Frontal cortex (tissue), 4 donors: ENCODE measurements around the gene FGD2. TPM values are rescaled to one million over a fixed set of nuclear protein-coding genes. Genes with fewer than 3 reads are reported as not detected.

Experiments
- DNase-seq, 2 donors: peaks; one replicate each; pipeline ENCODE4 v3.0.0; 2012; ENCODE audit warnings: low spot score in 2 of 2
- FAIRE-seq: peaks from 2 replicates; lab custom pipeline; 2012; peaks lifted over from hg19 to GRCh38; lab: Jason Lieb, UNC
- total RNA-seq: library from RNA; depleted of rRNA; stranded (reverse); fragments of >200 nt; gene quantifications from one replicate; pipeline ENCODE4 v1.2.3, GENCODE V29; 2014
- donor health status: control.
- donor health status: control.
- donor health status: control.

The FGD2 gene
- total RNA-seq, 1 donor from 2014 or later: 0.82 TPM

- DNase-seq (no peak), FAIRE-seq (no peak)
These were observed 34.3 kb upstream of the FGD2 start for GRCh38 chr6:36970892-36971842.

GRCh38 chr6:36971921-36972673 is 33.4 kb upstream of the FGD2 start:
- FAIRE-seq: no peak
- DNase-seq: no peak

GRCh38 chr6:36973190-36973589 is 32.3 kb upstream of the FGD2 start:
- FAIRE-seq (no peak), DNase-seq (no peak)

GRCh38 chr6:36973647-36974046 is 31.8 kb upstream of the FGD2 start:
- DNase-seq: no peak
- no peak for FAIRE-seq

DNA sequence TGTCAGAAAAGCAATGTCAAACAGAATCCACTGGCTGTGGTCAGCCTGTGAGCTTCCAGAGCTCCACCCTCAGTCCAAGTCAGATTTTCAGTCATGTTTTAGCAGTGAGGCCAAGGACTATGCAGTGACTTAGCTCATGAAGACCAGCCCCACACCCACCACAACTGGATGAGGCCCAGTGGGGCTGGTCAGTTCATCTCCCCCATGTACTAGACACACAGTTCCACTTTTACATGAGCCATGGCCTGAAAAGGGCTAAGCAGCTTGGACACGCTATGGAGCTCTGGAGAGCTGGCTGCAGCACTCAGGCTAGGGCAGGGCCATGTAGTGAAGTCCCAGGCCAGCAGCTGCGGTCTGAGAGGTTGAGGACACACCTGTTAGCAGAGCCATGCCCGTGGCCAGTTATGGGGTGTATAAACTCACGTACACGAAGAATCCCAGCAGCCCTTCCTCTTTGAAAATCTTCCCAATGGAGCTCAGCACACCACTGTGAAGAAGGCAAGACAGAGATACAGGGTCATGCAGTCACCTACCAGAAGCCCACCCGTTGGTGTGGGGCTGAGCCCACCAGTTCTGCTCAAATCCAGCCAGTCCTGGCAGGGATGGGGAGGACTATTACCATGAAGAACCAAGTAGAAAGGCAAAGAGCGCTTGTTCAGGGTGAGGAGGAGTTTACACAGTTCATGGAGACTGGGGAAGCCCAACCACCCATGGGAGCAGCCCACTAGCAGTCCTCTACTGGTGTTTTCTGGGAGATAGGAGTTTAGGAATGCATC is 30.0 kb upstream of the FGD2 start:
- FAIRE-seq: no peak

DNA sequence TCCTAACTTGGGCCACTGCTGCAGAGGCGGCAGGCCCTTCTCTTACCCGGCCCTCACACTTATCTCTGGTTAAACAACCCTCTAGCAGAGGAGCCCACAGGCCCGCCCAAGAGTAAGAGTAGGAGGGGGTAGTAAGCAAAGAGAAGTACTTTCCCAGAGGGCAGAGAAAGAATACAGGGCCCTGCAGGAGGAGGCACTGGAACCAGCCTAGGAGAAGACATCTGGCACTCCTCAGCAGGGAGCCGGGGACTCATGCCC is 29.5 kb upstream of the FGD2 start:
- FAIRE-seq: no peak
- DNase-seq: no peak

More for the DNA sequence above, 30.0 kb upstream of the FGD2 start:
- no peak for DNase-seq

GRCh38 chr6:36976509-36976908 is 28.9 kb upstream of the FGD2 start:
- DNase-seq (no peak), FAIRE-seq (no peak)

DNA sequence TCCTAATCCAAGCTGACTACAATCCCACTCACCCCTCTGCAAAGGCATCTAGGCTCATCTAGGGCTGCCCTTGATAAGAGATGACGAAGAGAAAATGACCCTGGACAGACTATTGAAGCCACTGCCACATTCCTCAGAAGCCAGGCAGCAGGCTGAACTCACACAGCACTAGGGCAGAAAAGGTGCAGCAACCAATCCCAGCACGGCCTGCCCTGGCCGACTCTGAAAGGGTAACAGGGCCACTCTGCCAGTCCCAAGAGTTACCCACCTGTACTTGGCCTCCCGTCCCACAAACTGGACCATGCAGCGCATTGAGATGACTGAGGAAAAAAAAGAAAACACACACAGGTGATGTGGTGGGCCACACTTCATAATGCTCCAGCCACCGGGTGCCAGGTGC is 28.5 kb upstream of the FGD2 start:
- DNase-seq (no peak), FAIRE-seq (no peak)

DNA sequence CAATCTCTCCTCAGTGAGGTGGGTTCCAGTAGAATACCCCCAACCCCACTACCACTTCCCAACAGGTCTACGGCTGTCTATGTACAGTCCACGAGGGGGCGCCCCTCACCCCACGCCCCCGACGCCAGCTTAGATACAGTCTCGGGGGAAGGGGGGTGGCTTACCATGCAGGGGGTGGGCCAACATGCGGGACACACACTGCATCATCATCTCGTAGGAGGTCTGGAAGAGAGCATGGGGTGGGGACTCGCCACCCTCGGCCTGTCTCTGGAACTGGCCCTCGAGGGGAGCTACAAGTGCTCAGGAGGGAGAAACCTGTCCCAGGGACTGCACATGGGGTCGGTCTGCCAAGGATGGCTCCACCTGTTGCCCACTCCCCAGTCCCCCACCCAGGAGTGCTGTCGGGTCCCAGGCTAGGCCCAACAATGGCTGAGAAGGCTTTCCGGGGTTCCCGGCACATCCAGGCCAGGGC is 27.9 kb upstream of the FGD2 start:
- FAIRE-seq: no peak
- DNase-seq: no peak

GRCh38 chr6:36978421-36979346 is 26.8 kb upstream of the FGD2 start:
- DNase-seq (no peak), FAIRE-seq (no peak)

DNA sequence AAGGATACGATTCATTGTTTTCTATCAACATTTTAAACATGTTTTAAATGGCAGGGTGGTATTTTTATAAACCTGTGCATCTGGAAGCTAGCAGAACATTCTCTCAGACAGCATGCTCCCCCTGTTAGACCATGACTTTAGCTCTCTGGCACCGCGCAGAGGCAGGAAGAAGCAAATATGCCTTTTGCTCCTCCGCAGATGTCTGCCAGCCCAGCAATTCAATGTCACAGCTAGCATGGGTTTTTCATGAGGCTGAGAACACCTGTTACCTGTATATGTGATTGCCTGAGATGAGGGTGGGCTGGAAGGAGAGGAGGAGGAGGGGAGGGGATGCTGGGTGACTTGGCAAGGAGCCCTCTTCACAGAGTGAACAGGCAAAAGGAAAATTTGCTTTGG is 26.1 kb upstream of the FGD2 start:
- FAIRE-seq (peak; percentile 45), DNase-seq (peak; percentile 74 to 77)

DNA sequence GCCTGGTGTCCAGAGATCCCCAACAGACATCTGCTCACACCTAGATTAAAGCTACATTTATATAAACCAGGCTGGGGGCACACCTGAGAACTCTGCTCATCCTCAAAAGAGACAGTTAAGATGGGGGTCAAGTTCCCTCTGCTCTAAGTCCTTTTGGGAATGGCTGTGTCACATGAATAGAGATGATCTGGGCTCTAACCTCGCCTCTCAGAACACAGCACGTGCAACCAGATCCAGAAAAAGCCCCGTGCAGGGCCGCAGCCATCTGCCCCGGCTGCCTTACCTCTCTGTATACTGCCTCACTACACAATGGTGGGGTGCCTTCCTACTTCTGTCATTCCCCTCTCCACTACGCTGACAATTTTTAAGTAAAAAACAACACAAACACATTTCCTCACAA is 25.3 kb upstream of the FGD2 start:
- no peak for DNase-seq
- FAIRE-seq: no peak

DNA sequence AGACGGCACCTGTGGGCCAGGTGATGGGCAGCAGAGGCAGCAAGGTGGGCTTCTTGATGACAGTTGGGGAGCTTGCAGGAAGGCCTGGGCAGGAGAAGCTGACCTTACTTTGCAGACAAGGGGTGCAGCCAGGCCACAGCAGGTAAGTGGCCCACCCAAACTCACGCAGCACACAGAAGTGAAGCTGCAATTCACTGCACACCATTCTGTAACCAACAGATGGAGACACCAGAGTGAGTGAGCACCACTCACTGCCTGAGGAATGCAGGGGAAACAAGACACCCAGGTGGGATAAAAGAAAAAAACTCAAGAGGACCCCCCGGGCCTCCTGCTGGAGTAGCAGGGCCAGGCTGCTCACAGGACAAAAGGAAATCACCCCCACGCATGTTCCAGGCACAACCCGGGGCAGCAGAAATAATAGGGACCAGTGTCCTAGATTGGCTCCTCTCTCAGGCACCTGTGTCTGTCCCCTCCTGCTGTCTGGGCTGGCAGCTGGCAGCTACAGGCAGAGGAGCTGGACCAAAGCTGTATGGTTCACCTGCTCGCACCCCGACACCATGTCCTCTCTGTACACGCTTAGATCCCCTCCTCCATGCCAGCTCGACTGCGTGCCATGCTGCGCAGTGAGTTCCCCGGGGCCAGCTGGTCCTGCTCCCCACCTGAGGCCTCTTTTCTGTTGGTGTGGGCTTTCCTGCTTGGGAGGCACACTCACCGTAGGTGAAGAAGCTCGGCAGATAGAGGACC is 24.4 kb upstream of the FGD2 start:
- FAIRE-seq: no peak

DNA sequence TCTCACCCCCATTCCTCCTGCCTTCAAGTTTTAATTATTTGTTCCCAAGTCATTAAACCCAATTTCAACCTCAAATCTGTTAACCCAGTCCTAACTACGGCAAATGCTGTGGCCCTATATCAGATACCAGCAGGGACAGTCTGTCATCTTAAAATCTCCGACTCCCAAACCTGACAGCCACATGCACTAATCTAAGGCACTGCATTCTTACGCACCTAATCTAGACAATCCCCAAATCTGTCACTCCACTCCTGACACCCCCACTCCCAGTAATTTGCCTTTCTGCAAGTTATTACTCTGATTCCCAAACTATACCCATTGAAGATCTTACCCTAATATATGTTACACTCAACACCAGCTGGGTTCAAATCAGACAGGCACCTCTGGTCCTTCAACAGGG is 21.9 kb upstream of the FGD2 start:
- FAIRE-seq (no peak), DNase-seq (no peak)

More for the DNA sequence above, 24.4 kb upstream of the FGD2 start:
- DNase-seq: no peak

DNA sequence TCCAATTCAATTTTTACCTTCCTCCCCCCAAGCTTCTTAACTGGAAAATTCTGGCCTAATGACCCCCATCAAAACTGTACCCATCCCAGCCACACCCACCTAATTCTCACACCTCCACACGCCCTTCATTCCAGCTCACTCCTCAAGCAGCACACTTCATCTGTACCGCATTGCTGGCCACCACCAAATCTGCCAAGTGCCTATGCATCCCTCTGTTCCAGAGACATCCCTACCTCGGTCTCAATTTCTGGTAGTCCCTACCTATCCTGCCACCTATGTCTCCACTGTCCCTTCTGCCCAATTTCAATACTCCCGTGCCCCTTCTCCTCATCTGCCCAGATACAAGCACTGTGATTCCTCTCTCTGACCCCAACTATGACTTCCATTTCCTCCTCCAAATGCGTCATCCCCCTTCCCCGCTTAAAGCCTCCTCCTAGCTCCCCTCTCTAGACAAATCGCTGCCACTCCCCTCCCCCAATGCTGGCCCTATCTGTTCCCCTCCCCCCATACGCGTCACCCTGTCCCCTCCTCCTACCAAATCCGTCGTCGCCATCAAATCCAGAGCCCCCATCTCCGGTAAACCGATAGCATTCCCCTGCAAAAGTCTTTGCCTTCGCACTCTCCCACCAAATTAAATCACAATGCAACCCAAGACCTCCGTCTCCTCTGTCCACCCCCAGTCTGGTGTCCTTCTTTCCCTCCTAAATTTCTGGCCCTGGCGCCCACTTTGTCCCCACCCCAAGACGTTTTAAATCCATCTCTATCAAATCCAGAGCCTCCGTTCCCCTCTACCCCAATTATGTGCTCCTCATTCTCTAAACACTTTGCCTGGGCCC is 20.7 kb upstream of the FGD2 start:
- FAIRE-seq (no peak), DNase-seq (peak in 1 of 2 donors; percentile 71)

DNA sequence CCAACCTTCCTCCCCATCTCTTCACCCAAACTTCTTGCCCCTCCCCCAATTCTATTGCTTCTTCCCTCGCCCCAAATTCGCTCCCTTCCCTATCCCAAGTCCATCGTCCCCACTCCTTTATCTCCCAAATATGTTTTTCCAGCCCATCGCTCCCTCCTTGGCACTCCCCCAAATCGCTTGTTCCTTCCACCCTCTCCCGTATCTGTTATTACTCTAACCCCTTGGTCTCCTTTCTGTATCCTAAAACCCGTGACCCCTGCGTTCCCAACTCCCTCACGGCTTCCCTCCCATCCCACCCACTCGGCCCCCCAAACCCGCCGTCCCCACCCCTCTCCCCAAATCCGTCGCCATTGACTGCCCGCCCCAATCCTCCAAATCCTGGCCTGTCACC is 20.0 kb upstream of the FGD2 start:
- DNase-seq (no peak), FAIRE-seq (no peak)

DNA sequence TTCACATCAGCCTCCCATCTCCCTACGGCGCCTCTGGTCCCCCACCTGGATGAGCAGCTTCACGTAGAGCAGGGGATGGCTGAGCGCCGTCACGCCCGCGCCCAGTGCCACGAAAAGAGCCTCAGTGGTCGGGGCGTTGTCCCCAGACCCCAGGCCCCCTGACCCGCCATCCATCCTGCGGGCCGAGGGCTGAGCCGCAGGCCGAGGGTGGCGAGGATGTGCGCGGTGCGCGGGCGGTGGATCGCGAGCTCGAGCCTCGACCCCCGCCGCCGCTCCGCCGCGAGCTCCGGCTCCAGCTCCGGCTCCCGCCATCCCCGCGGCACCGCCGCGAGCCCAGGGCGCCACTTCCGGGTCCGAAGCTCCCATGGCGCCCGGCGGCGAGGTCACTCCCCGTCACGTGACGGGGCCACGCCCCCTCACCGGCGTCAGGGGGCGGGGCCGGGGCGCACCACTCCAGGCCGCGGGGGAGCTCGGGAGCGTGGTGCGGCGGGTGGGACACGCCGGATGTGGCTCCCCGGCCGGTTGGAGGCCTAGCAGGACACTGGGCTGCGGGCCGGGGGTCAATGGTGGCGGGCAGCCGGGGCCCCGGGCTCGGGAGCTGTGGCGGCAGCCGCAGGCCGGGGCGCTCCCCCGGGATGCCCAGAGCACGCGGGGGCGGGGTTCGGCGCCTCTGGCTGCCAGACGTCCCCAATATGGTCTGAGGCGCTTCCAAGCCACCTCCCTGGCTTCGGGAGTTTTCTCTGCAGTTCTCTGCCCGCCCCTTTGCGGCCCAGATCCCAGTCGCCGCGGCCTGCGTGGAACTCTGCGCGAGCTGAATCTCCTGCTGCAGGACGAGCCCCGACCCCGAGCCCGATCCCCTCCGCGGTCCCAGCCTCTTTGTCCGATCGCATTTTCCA is 19.4 kb upstream of the FGD2 start, which contains the start of gene MTCH1:
Gene MTCH1, minus strand, starts transcription at position 389 of the 896 bp plus-strand sequence. Its CDS starts 23 bp downstream, at position 366.
- FAIRE-seq: no peak
- peak; percentile 95 to 98 for DNase-seq
